HG02642 (cell line): ENCODE measurements around the gene TRAK2.
"Not testable (repeated sequence)": the region's sequence is repeated elsewhere in the genome, so short reads cannot be mapped to it uniquely, and the experiment has no call there.

Source experiments
- ATAC-seq: cut with Tn5 transposase; IDR thresholded peaks from one replicate; pipeline ENCODE4 v1.9.1; 2021; ENCODE audit warnings: mild to moderate bottlenecking; ENCODE audit not compliant: unreplicated experiment, poor library complexity

TRAK2 gene

GRCh38 chr2:201419057-201419635, 32.1 kb downstream of the TRAK2 start:
- ATAC-seq: no peak

- ATAC-seq: no peak
These were observed 36.1 kb downstream of the TRAK2 start for GRCh38 chr2:201415149-201415548.

GRCh38 chr2:201414099-201415023, 36.9 kb downstream of the TRAK2 start:
- ATAC-seq: peak; percentile 77

- ATAC-seq: no peak
These were observed 37.7 kb downstream of the TRAK2 start for GRCh38 chr2:201413552-201413951.

GRCh38 chr2:201413143-201413542, 38.1 kb downstream of the TRAK2 start:
- no peak for ATAC-seq

GRCh38 chr2:201411421-201411820, 39.8 kb downstream of the TRAK2 start:
- ATAC-seq: no peak

GRCh38 chr2:201408931-201409330, 42.3 kb downstream of the TRAK2 start:
- no peak for ATAC-seq

GRCh38 chr2:201407265-201407664, 44.0 kb downstream of the TRAK2 start:
- no peak for ATAC-seq

GRCh38 chr2:201406077-201406662, 45.1 kb downstream of the TRAK2 start:
- ATAC-seq: no peak

- ATAC-seq: no peak
These were observed 46.5 kb downstream of the TRAK2 start for GRCh38 chr2:201404699-201405280.

- ATAC-seq: no peak
These were observed 47.4 kb downstream of the TRAK2 start for GRCh38 chr2:201403880-201404279.

- no peak for ATAC-seq
These were observed 48.4 kb downstream of the TRAK2 start for GRCh38 chr2:201402651-201403562.

- ATAC-seq: no peak
These were observed 49.4 kb downstream of the TRAK2 start for GRCh38 chr2:201401815-201402214.

- no peak for ATAC-seq
These were observed 54.7 kb downstream of the TRAK2 start for GRCh38 chr2:201396595-201396994.

GRCh38 chr2:201383136-201383535, 68.1 kb downstream of the TRAK2 start:
- no peak for ATAC-seq

GRCh38 chr2:201378496-201379397, 72.5 kb downstream of the TRAK2 start:
- ATAC-seq: no peak

- no peak for ATAC-seq
These were observed 74.0 kb downstream of the TRAK2 start for GRCh38 chr2:201377218-201377617.

- no peak for ATAC-seq
These were observed 81.5 kb downstream of the TRAK2 start for GRCh38 chr2:201369775-201370174.

GRCh38 chr2:201369318-201369717, 81.9 kb downstream of the TRAK2 start:
- ATAC-seq: not testable (repeated sequence)
